Myocyte (in vitro differentiated cells): ENCODE data around the gene NRXN3. TPM values are rescaled to one million over a fixed set of nuclear protein-coding genes. Genes with fewer than 3 reads are reported as not detected.

Experiments
- DNase-seq: peaks from one replicate; pipeline ENCODE4 v3.0.0-alpha.2; 2012; ENCODE audit warnings: low read depth
- total RNA-seq: library from RNA; depleted of rRNA; stranded (reverse); fragments of >200 nt; gene quantifications from 2 replicates; pipeline ENCODE4 v1.2.3, GENCODE V29; 2014

Gene NRXN3
- total RNA-seq, 1 donor from 2014 or later = 0.05 TPM

GRCh38 chr14:79836577-79836976, 1666.4 kb downstream of the NRXN3 start:
- no peak for DNase-seq

GRCh38 chr14:79837699-79838098, 1667.5 kb downstream of the NRXN3 start:
- no peak for DNase-seq

- DNase-seq = no peak
These were observed 1669.9 kb downstream of the NRXN3 start for GRCh38 chr14:79840103-79840502.

- DNase-seq = no peak
These were observed 1670.7 kb downstream of the NRXN3 start for GRCh38 chr14:79840831-79841230.

- DNase-seq = no peak
These were observed 1671.3 kb downstream of the NRXN3 start for GRCh38 chr14:79841433-79841832.

GRCh38 chr14:79842270-79842669, 1672.1 kb downstream of the NRXN3 start:
- peak; percentile 50 for DNase-seq

GRCh38 chr14:79852950-79853744, 1683.0 kb downstream of the NRXN3 start:
- no peak for DNase-seq

GRCh38 chr14:79855789-79856188, 1685.6 kb downstream of the NRXN3 start:
- DNase-seq = no peak

- DNase-seq = no peak
These were observed 1686.2 kb downstream of the NRXN3 start for GRCh38 chr14:79856381-79856780.

GRCh38 chr14:79861111-79861510, 1690.9 kb downstream of the NRXN3 start:
- DNase-seq = no peak

GRCh38 chr14:79862045-79862444, 1691.9 kb downstream of the NRXN3 start:
- DNase-seq = no peak

- no peak for DNase-seq
These were observed 1701.0 kb downstream of the NRXN3 start for GRCh38 chr14:79871136-79871535.

- no peak for DNase-seq
These were observed 1708.1 kb downstream of the NRXN3 start for GRCh38 chr14:79878229-79878628.

GRCh38 chr14:79878785-79879184, 1708.6 kb downstream of the NRXN3 start:
- DNase-seq = no peak

GRCh38 chr14:79881299-79881698, 1711.1 kb downstream of the NRXN3 start:
- DNase-seq = no peak

GRCh38 chr14:79890527-79890926, 1720.4 kb downstream of the NRXN3 start:
- DNase-seq = no peak

GRCh38 chr14:79896009-79896408, 1725.8 kb downstream of the NRXN3 start:
- DNase-seq = no peak

GRCh38 chr14:79899610-79900009, 1729.4 kb downstream of the NRXN3 start:
- no peak for DNase-seq

- DNase-seq = no peak
These were observed 1734.3 kb downstream of the NRXN3 start for GRCh38 chr14:79904497-79904896.

GRCh38 chr14:79906994-79907393, 1736.8 kb downstream of the NRXN3 start:
- no peak for DNase-seq

GRCh38 chr14:79910086-79910485, 1739.9 kb downstream of the NRXN3 start:
- no peak for DNase-seq

GRCh38 chr14:79911744-79912143, 1741.6 kb downstream of the NRXN3 start:
- DNase-seq = no peak

- DNase-seq = no peak
These were observed 1744.4 kb downstream of the NRXN3 start for GRCh38 chr14:79914595-79914994.
